DMS153 (cell line): ENCODE data around the gene CT45A6.
"Not testable (repeated sequence)": the region's sequence is repeated elsewhere in the genome, so short reads cannot be mapped to it uniquely, and the experiment has no call there.

Source experiments
- DNase-seq: peaks from one replicate; lab custom pipeline; 2025; lab: John Stamatoyannopoulos, UW

The CT45A6 gene

GRCh38 chrX:135802687-135803086 lies at the start of gene CT45A6:
CT45A6 (minus strand) TSS chrX:135802787; CDS start chrX:135798993, 3,794 bp downstream.
- not testable (repeated sequence) for DNase-seq

GRCh38 chrX:135837180-135837579 lies 34.6 kb upstream of the CT45A6 start, which contains the start of gene CT45A7:
CT45A7 (minus strand) TSS chrX:135837280; CDS start chrX:135833533, 3,747 bp downstream.
- not testable (repeated sequence) for DNase-seq

- not testable (repeated sequence) for DNase-seq
Observed at GRCh38 chrX:135819912-135820311, 17.3 kb upstream of the CT45A6 start, which contains the start of gene CT45A2. CT45A2 (minus strand) TSS chrX:135820012; CDS start chrX:135816265, 3,747 bp downstream.

GRCh38 chrX:135785403-135785802 lies 17.2 kb downstream of the CT45A6 start, which contains the start of gene CT45A5:
CT45A5 (minus strand) TSS chrX:135785503; CDS start chrX:135781729, 3,774 bp downstream.
- not testable (repeated sequence) for DNase-seq

- DNase-seq: not testable (repeated sequence)
Observed at GRCh38 chrX:135768091-135768490, 34.5 kb downstream of the CT45A6 start, which contains the start of gene CT45A3. CT45A3 (minus strand) TSS chrX:135768191; CDS start chrX:135764444, 3,747 bp downstream.

- DNase-seq: not testable (repeated sequence)
Observed at GRCh38 chrX:135744739-135745138, 57.8 kb downstream of the CT45A6 start.
